Astrocyte of the spinal cord (primary cell): ENCODE results near the gene KCNH8.

Source experiments
- DNase-seq: peaks from one replicate; pipeline ENCODE4 v3.0.0; 2011; ENCODE audit warnings: low read depth, low spot score
- H3K4me3 ChIP-seq: 2 replicates; pipeline ENCODE4 v1.5.1; 2011; ENCODE audit warnings: low read depth, mild to moderate bottlenecking, low read length, moderate library complexity
- CTCF ChIP-seq: IDR thresholded peaks from 2 replicates; pipeline ENCODE4 v1.5.1; 2012; ENCODE audit warnings: low read depth, mild to moderate bottlenecking, low read length, inconsistent platforms
- in situ Hi-C: cut with HindIII; loops from 2 replicates; pipeline ENCODE4 v1.10.0; 2017; ENCODE audit warnings: low sequenced_read_pairs

KCNH8 gene

GRCh38 chr3:19274576-19274975, 126.3 kb downstream of the KCNH8 start:
- DNase-seq: no peak
- in situ Hi-C loops: no loop called here
- TF ChIP-seq CTCF: no peak
- no peak overlapping the region for H3K4me3 ChIP-seq

- no peak overlapping the region for H3K4me3 ChIP-seq
- in situ Hi-C loops: no loop called here
- no peak for TF ChIP-seq CTCF
- no peak for DNase-seq
Observed at GRCh38 chr3:19284974-19285373, 136.7 kb downstream of the KCNH8 start.

DNA sequence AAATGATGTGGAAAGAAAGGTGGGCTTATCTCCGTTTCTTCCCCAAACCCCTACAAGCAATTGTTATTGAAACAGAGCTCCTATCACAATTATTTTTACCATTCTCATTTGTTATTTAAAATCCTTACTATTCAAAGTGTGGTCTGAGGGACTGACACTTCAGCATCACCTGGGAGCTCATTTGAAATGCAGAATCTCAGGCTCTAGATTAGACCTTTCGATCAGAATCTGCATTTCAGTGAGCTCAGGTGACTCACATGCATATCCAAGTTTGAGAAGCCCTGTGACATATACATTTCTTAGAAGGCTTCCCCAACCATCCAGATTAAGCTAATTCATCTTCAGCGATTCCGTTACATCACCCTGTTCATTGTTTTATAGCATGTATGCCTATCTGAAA, 145.0 kb downstream of the KCNH8 start:
- in situ Hi-C loops: no loop called here
- no peak overlapping the region for H3K4me3 ChIP-seq
- DNase-seq: no peak
- TF ChIP-seq CTCF: no peak

- TF ChIP-seq CTCF: no peak
- in situ Hi-C loops: no loop called here
- no peak for DNase-seq
- H3K4me3 ChIP-seq: no peak overlapping the region
Observed at GRCh38 chr3:19295208-19295607, 146.9 kb downstream of the KCNH8 start.

DNA sequence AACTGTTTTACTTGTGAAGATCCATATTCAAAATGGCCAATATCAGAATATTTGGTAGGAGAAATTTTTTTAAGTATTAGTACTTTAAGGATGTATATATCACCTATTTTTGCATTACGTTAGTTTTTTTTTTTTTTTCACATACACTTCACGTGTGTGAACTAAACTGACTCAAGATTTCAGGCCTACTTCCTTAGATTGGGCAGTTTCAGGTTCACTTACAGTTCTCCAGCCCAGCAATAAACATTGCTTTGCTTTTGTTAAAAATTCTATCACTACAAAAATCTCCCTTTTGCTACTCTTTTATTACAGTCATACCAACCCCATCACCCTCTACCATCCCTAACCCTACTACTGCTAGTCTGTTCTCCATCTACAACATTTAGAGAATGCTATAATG, 183.6 kb downstream of the KCNH8 start:
- in situ Hi-C loops: no loop called here
- TF ChIP-seq CTCF: no peak
- no peak overlapping the region for H3K4me3 ChIP-seq
- no peak for DNase-seq

- in situ Hi-C loops: no loop called here
- TF ChIP-seq CTCF: no peak
- no peak for DNase-seq
- H3K4me3 ChIP-seq: no peak overlapping the region
Observed at GRCh38 chr3:19334120-19334519, 185.8 kb downstream of the KCNH8 start.

DNA sequence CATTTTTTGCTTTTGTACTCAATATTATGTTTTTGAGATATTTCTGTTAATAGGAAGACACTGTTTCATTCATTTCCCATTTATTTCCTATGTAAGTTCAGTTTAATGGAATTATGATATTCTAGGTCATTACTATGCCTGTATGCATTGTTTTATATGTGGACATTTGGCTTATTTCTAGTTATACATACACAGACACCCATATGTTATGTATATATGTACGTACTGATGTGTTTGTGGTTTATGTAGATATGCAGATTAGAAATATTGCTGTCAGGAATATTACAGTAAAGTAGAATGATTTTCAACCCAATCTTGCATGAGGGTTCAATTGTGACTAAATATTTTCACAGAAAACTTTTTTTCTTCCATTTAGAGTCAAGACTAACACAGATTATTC, 190.5 kb downstream of the KCNH8 start:
- no peak overlapping the region for H3K4me3 ChIP-seq
- no peak for DNase-seq
- in situ Hi-C loops: no loop called here
- no peak for TF ChIP-seq CTCF
